OCI-M2 (cell line): ENCODE data around the gene OR4K15.
"Not testable (repeated sequence)": the region's sequence is repeated elsewhere in the genome, so short reads cannot be mapped to it uniquely, and the experiment has no call there.

Experiments used
- DNase-seq: peaks from one replicate; lab custom pipeline; 2025; ENCODE audit not compliant: unreplicated experiment; lab: John Stamatoyannopoulos, UW

The OR4K15 gene, protein sequence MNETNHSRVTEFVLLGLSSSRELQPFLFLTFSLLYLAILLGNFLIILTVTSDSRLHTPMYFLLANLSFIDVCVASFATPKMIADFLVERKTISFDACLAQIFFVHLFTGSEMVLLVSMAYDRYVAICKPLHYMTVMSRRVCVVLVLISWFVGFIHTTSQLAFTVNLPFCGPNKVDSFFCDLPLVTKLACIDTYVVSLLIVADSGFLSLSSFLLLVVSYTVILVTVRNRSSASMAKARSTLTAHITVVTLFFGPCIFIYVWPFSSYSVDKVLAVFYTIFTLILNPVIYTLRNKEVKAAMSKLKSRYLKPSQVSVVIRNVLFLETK

DNA sequence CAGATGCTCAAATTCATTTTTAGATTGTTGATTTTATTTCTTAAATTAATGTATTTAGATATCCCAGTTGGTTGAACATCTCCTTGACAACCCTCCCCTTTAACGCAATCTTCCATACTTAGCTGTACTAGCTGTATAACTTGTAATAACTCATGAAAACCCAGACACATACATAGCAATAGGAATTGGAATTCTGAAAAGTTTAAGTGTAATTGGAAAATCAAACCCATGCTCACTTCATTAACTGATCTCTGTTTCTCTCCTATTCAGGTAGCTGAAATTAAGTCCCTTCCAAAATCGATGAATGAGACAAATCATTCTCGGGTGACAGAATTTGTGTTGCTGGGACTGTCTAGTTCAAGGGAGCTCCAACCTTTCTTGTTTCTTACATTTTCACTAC, at the start of gene OR4K15:
Gene OR4K15 (plus strand): TSS at position 301 of the 400 bp plus-strand sequence. CDS start 0 bp downstream, at position 301.
- no peak for DNase-seq

DNA sequence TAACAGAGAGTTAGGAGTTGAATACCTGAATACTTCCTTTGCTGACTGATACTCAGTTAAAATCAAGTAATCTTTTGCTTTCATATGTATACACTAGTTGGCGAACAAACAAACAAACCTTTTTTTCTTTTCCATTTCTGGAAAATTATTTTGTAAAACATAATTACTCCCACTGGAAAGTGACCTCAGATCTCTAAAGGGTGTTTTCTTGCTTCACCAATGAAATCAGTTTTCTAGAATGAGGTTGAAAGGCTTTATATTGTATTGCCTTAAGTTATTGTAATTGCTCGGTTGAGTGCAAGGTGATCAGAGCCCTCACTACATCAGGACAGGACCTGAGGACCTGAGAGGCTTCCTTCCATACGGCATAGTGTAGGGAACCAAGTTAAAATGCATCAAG, 44.8 kb upstream of the OR4K15 start, which contains the start of gene OR4K1:
Gene OR4K1 (plus strand): TSS at position 301 of the 400 bp plus-strand sequence. CDS start 4,750 bp downstream, outside the sequence.
- no peak for DNase-seq

DNA sequence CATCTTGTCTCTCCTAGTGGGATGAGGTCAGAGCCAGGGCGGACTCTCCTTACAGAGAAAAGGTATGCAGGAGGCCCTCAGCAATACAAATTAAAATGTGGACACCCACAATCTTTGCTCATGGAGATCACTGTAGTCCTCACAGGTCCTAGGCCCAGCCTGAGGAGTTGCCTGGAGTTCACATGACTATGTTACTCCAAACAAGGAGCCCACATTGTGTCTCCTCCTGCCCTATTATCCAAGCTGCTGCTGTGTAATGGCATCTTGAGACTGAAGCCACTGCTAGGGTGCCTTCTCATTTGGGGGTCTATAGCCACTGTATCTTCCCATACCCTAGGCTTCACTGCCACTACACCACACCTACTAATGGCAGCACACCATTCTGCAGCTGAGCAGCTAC, 33.7 kb upstream of the OR4K15 start:
- no peak for DNase-seq

DNA sequence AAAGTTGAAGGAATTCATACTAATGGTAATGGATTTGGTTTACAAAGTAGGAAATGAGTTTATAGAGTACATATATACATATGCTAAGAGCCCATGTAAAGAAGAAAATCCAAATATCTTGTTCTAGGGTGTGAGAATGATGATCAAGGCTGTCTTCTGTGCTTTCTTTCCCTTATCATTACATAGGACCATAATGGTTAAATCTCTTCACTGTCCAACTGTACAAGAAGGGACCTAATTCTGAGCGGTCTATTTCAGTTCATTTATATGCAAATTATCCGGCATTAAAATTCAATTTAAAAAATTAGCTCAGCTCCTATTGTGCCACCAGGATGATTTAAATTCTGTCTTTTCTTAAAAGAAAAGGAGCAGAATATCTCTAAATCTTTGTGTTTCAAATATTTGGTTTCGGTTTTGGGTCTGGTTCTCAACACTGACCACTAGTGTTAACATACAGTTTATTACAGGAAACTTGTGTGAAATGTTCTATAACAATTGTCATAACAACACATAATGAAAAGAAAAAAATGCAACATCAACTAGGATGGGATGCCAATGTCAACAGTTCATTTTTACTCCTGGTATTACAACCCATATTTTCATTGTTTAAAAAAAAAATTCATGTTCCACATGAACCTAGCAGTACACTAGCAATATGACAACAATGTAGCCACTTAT, 27.8 kb upstream of the OR4K15 start:
- DNase-seq, result no peak

DNA sequence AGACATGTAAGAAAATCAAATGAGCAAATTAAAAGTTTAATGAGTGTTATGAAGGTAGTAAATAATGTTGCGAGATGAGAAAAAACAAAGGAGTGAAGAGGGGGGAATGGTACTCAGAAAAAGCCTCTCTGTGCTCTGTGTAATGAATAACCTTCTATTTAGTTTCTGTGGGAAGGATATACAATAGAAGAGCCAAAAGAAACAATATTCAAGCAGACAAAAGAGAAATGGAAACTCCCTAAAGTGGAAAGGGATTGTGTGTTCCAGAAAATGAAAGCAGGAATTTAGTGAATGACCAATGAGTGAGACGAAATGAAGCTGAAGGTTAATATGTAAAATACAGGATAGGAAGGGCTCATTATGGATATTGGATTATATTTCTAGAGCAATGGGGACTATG, 26.2 kb upstream of the OR4K15 start:
- DNase-seq, result no peak

DNA sequence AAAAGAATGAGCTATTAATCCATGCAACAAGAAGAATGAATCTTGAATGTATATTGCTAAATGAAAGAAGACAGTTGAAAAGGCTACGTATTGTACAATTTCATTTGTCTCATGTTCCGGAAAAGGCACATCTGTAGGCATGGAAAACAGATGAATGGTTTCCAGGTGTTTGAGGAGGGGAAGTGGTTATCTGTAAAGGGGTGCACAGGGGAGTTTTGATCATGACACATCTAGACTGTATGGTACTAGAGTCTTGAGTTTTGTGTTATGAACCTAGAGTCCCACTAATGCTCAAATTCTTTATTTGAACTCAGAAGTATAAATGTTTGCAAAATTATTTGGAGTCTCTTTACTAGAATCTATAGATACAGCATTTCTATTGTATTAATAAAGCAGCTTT, 5.7 kb upstream of the OR4K15 start:
- not testable (repeated sequence) for DNase-seq

DNA sequence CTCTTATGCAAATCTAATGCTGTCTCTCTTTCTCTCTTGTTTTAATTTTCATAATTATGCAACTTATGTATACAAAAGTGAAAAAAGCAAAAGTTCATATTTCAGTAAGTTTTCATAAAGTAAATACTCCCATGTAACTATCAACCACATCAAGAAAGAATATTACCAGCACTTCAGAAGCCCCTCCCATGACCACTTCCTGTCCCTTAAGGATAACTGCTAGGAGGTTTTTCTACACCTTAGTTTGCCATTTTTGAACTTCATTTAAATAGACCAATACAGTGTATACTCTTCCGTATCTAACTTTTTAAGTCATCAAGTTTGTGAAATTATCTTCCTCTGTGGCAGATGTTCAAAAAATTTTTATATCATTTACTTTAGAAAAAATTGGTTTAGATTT, 547 bp upstream of the OR4K15 start:
- no peak for DNase-seq

DNA sequence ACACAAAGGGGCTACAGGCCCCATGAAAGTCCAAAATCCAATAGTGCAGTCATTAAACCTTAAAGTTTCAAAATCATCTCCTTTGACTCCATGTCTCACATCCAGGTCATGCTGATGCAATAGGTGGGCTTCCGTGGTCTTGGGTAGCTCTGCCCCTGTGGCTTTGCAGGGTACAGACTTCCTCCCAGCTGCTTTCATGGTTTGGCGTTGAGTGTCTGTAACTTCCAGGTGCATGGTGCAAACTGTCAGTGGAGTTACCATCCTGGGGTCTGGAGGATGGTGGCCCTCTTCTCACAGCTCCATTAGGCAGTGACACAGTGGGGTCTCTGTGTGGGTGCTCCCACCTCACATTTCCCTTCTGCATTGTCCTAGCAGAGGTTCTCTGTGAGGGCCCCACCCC, 18.0 kb downstream of the OR4K15 start:
- DNase-seq, result no peak

DNA sequence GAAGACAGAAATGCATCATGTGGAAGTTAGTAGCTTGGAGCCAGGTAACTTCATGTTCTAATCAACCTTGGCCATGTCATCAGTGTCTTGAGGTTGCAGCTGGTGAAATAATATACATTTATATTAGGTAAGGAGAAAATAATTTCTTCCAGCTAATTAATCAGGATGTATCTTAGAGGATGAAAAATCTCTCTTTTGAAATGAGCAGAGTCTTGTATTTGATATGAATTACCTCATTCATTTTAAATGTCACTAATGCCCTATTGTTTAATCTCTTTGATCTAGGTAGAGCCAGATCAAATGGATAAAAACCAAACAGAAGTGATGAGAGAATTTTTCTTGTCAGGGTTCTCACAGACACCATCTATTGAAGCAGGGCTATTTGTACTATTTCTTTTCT, 26.5 kb downstream of the OR4K15 start, which contains the start of gene OR4Q2:
Gene OR4Q2 (plus strand): TSS at position 301 of the 400 bp plus-strand sequence.
- DNase-seq, result no peak

DNA sequence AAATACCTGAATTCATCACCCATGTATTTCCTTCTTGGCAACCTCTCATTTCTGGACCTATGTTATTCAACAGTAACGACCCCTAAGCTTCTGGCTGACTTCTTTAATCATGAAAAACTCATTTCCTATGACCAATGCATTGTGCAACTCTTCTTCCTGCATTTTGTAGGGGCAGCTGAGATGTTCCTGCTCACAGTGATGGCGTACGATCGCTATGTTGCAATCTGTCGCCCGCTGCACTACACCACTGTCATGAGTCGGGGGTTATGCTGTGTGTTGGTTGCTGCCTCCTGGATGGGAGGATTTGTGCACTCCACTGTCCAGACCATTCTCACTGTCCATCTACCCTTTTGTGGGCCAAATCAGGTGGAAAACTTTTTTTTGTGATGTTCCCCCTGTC, 26.9 kb downstream of the OR4K15 start:
- no peak for DNase-seq

DNA sequence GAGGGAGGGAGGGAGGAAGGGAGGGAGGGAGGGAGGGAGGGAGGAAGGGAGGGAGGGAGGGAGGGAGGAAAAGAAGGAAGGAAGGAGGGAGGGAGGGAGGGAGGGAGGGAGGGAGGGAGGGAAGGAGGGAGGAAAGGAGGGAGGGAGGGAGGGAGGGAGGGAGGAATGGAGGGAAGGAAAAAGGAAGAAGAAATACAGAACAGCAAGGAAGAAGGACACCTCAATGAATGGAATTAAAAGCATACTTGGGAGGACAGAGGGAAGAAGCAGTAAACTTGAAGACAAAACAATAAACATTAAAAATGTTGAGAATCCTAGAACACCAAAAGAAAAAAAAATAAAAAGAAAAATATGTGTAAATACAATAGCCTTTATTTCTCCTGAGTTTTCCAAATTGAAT, 32.8 kb downstream of the OR4K15 start:
- no peak for DNase-seq

DNA sequence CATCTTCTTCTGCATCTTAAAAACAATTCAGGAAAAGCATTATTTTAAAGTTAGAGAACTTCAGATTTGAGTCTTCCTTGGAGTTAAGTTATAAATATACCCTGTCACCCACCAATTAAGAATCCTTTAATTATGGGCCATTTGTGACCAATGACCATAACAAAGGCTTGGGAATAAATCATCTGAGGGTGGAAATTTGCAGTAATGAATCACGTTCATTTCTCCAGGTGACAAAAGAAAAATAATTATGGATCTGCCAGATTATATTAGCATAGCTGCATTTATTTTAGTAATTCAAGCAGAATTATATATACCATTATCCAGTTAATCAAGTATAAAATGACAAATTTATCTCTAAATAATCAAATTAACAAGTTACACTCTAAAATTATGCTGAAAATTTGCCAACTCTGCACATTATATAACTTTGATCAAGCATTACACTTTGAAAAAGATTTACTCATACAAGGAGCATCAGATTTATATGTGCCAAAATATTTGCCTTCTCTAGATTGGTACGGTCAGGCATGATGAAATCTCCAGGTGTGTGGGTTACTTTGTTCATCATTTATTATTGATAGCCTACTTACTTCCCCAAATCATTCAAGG, 44.0 kb downstream of the OR4K15 start, which contains the start of gene OR4K14:
Gene OR4K14 (minus strand): TSS at position 51 of the 609 bp plus-strand sequence. CDS start 4,114 bp downstream, outside the sequence.
- no peak for DNase-seq
